Non-pigmented ciliary epithelial cell (primary cell): Measurements from ENCODE around the gene FAM20C.
"Not testable (repeated sequence)": the region's sequence is repeated elsewhere in the genome, so short reads cannot be mapped to it uniquely, and the experiment has no call there.

ENCODE experiments used
- DNase-seq: peaks from one replicate; pipeline ENCODE4 v3.0.0-alpha.2; 2010; ENCODE audit warnings: low read depth

Gene FAM20C

DNA sequence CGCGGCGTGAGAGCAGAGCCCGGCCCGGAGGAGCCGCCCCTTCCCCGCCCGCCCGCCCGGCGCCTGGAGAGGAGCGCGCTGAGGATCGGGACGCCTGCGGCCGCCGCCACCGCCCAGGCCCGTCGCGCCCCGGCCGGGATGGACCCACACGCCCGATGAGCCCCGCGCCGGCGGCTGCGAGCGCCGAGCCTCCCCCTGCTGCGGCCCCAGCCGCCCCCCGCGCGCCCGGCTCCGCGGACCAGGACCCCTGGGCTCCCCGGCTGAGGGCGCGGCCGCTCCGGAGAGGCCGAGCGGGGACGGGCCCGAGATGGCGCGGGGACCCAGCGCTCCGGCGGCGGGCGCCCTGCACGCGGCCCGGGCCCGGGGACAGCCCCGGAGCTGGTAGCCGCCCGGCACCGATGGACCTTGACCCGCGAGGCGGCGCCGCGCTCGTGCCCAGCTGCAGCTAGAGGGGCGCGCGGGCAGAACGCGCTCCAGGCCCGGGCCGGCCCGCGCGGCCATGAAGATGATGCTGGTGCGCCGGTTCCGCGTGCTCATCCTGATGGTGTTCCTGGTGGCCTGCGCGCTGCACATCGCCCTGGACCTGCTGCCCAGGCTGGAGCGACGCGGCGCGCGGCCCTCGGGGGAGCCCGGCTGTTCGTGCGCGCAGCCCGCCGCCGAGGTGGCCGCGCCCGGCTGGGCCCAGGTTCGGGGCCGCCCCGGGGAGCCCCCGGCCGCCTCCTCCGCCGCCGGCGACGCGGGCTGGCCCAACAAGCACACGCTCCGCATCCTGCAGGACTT, 520 bp downstream of the FAM20C start:
- DNase-seq: no peak

DNA sequence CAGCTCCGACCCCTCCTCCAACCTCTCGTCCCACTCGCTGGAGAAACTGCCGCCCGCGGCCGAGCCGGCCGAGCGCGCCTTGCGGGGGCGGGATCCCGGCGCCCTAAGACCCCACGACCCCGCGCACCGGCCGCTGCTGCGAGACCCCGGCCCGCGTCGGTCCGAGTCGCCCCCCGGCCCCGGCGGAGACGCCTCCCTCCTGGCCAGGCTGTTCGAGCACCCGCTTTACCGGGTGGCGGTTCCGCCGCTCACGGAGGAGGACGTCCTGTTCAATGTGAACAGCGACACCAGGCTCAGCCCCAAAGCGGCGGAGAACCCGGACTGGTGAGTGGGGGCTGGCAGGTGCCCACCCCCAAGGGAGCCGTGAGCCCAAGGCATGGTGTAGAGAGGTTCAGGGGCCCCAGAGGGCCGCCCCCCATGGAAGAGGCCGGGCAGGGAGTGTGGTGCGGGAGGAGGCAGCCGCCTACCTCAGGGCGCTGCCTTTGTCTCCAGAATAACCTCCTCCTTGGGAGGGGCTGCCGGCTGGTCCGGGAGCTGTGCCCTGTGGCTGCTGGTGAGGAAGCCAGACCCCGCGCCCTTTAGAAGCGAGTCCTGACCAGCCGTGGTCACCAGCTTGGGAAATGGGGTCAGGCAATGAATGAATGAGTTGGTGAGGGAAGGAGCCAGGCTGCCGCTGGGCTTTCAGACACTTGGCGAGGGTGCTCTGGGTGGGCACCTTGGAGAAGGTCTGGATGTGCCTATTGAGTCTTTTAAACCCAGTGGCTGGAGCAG, 1.3 kb downstream of the FAM20C start:
- no peak for DNase-seq

DNA sequence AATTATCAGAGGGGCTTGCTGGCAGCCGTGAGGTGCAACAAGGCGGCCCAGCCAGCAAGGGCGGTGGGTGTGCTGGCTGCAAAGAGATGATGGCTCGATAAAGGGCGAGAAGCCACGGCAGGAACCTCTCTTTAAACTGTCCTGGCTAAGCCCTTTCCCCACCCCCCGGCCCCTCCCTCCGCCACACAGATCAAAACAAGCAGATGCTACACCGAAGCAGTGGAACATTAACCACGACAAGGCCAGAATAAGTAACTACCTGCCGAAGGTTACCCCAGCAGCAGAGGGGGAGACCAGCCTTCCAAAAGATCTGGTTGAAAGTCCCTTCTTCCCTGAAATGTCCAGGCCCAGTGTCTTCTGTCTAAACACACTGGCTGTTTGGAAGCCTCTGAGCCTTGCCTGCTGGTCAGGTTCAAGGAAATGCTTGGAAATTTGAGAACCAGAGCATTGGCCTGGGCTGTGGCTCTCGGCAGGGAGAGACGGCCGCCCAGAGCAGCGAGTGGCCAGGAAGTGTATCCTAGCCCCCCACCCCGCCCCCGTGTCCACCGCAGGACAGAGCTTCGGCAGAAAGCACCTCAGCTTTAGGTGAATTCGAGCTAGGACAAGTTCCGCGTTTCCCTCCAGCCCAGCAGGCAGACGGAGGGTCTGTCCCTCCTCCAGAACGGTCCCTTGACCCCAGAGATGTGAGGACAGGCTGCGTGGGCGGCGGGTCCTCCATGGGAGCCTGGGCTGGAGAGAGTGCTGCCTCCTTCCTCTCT, 2.1 kb downstream of the FAM20C start:
- no peak for DNase-seq

DNA sequence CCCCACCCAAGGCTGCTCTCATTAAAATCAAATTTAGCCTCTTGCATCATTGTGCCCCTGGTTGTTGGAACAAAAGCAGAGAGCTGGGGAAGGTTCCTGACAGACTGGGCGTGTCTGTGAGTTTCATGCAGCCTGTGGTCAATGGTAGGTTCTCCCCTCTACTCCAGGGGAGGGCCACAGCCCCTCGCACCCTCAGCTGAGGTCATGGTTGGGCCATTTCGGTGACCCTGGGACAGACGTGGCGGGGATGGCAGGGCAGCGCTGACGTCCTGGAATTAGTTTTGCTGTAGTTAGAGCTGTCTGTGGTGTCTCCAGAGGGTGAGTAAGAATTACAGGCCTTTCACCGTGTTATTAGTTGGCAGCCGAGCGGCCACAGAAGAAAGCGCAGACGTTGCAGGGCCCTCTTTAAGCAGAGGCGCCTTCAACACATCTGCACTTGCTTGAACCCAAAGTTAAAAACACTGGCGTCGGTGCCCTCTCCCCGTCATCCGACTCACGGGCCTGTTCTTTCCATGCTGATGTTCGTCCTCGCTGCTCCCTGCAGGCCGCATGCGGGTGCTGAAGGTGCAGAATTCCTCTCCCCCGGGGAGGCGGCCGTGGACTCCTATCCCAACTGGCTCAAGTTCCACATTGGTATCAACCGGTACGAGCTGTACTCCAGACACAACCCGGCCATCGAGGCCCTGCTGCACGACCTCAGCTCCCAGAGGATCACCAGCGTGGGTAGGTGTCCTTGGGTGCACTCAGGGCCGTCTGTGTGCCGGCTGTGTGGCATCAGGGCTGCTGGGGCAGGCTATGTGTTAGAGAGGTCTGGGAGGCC, 2.8 kb downstream of the FAM20C start:
- DNase-seq: no peak

DNA sequence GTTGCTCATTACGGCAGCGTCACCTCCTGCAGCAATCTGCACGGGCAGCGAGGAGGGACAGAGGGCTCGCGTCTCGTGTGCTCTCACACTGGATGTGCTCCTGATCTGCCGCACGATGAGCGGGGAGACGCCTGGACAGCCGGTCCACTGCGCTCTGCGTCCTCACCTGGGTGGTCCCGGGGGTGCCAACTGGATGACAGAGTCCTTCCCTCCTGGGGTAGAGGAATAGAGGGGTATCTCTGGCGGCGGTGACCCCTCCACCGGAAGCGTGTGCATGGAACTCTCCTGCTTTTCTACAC, 3.4 kb downstream of the FAM20C start:
- no peak for DNase-seq

DNA sequence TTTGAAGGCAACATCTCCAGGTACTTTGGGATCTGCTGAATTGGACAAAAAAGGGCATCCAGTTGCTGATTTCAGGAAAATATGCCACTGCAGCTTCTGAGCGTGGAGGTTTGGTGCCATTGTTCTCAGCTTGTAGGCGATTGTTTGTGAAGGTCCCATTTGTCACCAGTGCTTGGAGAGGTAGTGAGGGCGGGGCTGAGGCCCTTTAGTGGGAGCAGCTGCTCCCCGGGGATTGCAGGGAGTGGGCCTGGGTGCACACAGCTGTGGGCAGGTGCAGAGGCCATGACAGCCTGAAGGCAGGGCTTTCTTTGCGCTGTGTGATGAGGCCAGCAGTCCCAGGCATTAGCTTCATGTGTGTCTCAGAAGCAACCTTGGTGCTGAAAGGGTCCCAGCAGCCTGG, 3.9 kb downstream of the FAM20C start:
- no peak for DNase-seq

DNA sequence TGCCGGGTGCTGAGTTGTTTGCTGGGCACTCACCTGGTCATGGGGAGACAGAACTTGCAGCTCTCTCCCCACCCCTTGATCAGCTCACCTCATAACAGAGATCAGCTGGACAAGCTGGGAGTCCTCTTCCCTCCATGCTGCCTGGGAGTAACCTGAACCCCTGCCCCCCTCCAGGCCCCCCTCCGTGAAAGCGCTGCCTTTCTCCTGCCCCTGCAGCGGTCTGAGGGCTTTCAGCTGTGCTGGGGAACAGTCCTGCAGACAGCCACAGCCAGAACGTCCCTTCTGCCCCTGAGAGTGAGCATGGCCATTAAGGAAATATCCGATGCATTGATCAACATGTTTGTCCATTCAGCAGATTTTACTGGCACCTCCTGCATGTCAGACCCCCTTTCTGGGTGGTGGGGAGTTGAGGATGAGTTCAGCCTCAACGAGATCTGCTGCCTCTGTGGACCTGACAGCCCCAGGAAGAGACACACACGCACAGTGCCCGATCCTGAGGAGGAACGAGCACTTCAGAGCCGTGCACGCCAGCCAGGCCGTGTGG, 4.5 kb downstream of the FAM20C start:
- no peak for DNase-seq

DNA sequence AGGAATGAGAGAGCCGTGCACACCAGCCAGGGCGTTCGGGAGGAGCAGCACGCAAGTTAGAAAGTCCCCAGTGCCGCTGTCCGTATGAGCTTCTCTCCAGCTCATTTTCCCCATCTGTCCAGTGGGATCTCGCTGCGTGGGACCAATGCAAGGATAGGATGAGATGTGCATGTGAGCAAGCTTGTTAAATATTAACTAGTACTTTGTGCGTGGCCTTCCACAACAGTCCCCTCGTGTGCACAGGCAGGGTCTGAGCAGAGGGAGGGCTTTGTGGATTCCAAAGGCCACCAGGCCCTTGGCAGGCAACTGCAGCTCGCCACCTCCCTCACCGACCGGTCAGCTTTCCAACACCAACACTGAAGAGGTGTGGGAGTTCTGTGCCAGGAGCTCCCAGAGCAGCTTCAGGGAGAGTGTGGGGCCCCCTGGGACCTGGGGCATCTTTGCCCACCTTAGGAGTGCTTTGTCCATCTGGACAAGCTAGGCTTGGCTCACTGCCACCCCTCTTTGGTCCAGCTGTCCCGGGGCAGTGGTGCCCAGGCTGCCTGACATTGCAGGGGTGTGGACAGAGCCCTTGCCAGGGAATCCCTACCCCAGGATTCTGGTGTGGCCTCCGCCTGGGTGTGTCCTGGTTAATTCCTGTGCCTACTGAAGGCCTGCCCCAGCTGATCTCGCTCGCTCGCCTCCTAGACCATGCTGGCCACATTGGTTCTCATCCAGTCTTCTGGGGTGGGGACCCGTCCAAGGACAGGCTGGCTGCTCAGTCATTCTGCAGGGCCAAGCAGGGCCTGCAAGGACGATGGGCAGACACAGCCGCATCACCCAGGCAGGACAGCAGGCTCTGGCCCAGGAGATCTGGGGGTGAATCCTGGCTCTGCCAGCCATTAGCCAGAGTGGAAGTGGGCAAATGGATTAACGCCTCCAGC, 5.3 kb downstream of the FAM20C start:
- no peak for DNase-seq

DNA sequence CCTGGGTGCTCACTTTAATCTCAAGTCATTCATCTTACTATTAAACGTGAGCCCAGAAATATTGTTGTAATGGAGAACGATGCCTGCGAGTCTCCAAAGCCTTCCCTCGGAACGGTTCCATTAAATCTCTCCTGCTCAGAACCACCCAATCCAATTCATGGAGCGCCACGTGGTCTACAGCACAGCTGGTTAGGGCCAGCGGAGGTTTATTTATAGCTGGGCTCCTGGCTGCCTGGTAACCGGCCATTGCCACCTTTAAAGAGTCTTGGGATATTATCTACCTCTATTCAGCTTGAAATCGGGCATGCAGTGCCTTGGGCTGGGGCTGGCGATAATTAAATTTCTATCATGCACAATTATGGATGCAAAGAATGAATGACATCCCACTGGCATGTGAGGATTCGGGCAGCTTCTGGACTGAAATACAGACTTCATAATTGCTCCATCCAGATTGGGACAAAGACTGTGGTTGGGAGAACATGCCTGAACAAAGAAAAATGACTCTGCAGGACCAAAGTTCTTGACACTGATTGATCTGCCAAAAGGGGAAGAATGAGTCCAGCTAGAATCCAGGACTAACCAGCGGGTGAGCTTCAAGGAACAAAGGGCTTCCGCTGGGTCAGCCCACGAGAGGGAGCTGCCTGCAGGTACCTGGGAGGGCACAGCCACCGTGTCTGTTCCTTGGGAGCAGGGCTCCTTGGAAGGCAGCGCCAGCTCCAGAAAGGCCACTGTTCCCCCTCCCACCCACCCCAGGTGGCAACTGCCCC, 7.3 kb downstream of the FAM20C start:
- no peak for DNase-seq

DNA sequence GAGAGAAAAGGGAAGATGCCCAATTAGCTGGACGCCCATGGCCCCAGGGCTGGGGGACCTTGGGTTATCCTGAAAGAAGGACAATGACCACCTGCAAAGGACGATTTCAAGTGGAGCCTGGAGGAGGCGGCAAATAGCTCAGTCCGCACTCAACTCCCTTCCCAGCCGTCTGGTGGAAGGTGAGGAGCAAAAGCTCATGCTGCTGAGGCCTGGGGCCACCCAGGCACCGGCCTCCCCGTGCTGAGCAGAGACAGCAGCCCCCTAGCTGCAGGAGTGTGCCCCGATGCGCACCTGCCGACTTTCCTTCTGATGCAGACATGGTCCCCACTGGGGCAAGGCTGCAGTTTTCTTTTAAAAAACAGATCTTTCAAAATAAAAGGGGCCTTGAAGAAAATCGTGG, 7.9 kb downstream of the FAM20C start:
- DNase-seq: no peak

DNA sequence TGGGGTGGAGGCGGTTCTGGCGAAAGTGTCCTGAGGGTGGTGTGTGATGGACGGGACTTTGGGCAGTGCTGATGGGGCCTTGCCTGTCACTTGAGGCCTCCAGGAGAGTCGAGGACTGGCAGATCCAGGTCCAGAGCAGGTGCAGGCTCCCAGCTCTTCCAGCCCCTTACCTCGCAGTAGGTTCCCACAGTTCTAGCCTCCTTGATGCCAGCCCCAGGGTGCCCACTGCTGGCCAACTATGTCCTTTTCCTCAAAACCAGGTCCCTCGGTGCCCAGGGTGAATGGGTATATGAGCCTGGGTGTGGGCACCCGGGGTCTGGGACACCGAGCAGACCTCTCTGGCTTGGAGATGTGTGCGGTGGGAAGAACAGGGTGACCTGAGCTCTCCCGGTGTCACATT, 8.3 kb downstream of the FAM20C start:
- DNase-seq: no peak

DNA sequence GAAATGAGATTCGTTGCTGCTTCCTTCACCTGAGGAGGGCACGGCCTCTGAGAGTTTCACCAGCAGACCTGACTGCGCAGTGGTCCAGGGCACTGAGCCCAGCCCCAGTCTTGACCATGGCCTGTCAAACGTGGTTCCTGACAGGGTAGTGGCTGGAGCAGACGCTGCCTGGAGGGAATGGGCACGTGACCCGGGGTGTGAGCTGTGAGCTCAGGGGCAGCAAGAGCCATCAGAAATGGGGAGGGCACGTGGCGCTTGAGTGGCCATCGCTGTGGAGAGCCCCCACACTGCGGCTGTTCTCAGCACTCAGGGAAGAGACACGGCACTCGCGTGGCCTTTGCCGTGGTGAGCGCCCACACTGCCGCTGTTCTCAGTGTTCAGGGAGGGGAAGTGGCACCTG, 12.0 kb downstream of the FAM20C start:
- DNase-seq: no peak

DNA sequence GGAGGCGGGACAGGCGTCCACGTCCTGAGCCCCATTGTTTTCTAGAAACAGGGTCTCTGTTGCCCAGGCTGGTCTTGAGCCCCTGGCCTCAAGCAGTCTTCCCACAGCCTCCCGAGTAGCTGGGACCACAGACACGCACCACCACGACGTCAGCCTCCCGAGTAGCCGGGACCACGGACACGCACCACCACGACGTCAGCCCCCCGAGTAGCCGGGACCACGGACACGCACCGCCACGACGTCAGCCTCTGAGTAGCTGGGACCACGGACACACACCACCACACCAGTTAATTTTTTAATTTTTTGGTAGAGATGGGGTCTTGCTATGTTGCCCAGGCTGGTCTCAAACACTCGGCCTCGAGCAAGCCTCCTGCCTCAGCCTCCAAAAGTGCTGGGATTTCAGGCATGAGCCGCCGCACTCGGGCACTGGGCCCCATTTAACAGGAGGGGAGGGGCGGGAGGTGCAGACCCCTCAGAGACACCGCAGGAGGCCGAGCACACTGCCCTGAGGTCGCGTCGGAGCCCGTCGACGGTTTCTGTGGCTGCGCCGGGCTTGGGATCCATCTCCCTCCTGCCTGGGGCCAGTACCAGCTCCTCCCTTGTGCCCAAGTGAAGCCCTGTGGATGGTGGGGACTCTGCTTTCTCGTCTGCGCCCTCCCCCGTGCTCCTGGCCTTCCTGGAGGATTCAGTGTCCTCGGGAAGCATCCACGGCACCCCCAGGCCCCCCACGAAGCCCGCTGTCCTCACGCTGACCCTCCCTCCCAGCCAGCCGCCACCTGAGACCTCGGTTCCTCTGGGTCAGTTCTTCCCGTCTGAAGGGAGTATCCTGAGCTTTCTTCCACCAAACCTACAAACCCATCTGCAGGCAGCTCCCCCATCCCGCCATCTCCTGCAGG, 13.0 kb downstream of the FAM20C start:
- DNase-seq: no peak

DNA sequence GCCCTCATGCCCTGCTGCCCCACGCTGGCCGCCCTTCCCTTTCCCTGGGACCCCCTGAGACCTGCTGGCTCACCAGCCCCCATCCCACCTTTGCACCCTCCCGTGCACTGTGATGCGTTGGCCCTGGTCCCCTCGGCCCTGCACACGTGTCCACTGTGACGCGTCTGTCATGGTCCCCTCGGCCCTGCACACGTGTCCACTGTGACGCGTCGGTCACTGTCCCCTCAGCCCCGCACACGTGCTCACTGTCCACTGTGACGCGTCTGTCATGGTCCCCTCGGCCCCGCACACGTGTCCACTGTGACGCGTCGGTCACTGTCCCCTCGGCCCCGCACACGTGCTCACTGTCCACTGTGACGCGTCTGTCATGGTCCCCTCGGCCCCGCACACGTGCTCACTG, 14.0 kb downstream of the FAM20C start:
- DNase-seq: not testable (repeated sequence)

DNA sequence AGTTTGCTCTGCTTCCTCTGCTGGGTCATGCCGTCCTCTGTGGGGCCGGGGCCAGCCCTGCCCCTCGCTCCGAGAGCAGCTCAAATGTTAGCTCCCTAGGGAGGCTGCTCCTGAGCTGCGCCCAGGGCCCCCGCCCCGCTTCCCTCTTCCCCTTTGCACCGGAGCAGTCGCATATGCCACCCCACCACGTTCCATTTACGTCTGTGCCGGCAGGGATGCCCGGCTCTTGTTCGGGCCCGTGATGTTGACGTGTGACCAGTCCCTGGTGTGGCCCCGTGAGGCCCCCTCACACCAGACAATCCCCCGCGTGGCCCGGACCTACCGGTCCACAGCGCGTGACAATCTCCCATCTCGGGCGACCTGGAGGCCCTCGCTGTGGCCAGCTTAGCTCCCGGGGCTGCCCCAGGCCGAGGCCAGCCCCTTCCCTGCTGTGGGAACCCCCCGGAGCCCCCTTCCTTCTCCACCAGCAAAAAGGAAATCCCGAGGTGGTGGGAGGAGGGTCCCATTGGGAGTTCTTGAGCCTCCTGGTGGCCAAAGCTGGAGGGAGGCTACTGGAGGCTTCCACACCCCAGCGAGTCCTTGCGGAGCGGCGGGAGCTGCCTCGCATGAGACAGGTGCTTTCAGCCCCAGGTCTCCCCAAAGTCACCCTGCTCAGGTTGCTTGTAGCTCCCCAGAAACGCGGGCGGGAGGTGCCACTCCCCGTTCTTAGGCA, 15.2 kb downstream of the FAM20C start:
- no peak for DNase-seq

DNA sequence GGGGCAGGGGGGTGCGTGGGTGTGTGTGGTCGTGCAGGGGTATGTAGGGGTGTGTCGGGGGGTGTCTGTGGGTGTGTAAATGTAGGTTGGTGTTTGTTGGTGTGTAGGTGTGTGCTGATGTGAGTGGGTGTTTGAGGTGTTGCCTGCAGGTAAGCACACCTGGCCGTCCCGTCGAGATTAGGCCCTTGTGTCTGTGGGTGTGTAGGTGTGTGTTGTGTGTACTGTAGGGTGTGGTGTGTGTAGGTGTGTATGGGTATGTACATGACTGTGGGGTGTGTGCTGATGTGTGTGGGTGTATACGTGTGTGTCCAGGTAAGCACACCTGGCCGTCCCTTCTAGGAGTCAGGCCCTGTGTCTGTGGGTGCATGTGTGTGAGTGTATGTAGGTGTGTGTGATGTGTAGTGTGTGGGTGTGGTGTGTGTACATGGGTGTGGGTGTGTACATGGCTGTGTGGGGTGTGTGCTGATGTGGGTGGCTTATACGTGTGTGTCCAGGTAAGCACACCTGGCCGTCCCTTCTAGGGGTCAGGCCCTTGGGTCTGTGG, 15.8 kb downstream of the FAM20C start:
- no peak for DNase-seq

DNA sequence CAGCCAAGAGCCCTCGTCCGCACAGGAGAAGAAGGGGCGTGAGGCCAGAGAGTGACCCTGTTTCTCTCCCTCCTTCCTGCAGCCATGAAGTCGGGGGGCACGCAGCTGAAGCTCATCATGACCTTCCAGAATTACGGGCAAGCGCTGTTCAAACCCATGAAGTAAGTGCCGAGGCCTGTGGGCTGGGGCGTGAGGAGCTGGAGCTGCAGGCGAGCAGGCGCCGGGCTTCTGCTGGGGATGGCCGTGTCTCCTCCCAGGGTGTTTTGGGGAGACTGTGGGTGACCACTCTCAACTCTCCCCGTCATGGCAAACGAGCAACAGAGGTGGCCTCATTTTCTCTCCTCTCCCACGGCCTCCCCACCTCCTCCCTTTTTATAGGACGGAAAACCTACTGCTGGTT, 16.4 kb downstream of the FAM20C start:
- no peak for DNase-seq

DNA sequence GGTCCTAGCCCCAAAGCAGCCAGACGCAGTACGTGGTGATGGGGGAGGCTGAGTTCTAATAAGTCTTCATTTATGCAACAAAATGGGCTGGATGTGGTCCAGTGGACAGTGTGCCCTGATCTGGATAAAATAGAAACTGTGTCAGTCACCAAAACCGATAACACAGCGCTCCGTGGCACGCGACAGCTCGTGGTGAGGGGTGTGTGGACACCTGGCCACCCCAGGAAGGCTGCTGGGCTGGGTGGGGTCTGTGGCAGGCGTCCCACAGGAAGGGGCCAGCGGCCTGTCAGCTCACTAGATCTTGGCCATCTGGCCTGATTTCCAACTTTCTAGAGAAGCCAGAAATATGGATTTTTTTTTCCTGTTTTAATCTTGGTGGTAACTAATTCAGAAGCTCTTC, 17.0 kb downstream of the FAM20C start:
- no peak for DNase-seq
